ENCODE results near the gene KREMEN1.
A peak's percentile ranks its signal among the peaks of the same experiment; 100 is the strongest.

KREMEN1 gene

DNA sequence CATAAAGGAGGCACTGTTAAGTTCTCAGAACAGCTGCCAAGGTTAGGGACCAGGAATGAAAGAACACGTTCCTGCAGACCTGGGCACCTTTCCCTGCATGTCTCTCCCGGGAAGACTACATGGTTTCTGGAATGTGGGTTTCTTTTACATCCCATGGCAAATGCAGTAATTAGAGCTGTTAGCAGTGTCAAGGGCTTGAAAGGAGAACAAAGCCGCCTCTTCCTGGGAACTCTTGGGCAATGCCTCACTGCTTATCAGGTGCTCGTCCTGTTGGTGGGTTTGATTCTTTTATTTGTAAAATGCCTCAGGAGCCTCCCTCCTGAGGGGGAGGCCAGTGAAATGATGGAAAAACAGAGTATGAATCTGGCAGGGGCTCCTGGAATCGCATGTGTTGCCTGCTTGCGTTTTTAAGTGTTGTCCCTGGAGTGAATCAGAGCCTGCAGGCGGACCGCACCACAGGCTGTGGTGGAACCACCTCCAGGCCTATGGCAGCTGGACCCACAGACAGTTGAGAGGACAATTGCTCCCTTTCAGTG lies 10.5 kb upstream of the KREMEN1 start:
- ATAC-seq: no peak
- H3K4me3 Mint-ChIP-seq: no peak overlapping the region

DNA sequence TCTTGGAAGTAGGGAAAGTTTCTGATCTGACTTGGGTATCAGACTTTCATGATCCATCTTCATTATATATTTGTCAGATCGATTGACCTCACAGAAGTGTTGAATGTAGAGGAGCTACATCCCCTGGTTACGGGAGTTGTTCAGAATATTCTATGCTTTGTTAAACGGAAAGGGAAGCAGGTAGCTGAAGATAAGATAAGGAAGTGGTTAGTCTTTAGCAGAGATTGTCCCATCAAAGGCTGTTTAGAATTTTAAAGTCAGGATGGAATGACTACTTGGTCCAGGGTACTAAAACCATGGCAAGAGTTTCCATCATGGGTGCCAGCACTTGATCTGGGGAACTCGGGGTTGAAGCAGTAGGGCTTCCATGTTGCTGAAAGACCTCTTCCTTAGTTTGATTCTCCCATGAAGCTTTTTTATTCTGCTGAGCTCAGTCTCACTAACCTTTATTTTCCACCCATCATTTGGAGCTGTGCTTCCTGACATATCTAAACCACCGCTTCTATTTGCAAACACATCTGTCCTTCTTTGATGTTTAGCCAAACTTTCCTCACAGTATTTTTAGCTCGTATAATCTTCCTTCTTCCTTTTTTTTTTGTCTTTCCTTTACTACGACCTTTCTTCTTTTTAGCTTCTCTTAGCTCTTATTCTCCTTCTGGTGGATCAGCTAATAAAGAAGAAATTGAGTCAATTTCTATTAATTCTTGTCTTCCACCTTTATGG lies 7.2 kb upstream of the KREMEN1 start:
- no peak overlapping the region for H3K4me3 Mint-ChIP-seq

More for the DNA sequence above, 10.5 kb upstream of the KREMEN1 start:
- no peak for DNase-seq
- H3K9me3 Mint-ChIP-seq: no peaks in the 10 kb centered on the region
- no peak overlapping the region for H3K27ac Mint-ChIP-seq
- H3K27me3 Mint-ChIP-seq: peaks cover 59% of the 10 kb centered on the region
- peaks cover 19% of the 10 kb centered on the region for H3K4me1 Mint-ChIP-seq

DNA sequence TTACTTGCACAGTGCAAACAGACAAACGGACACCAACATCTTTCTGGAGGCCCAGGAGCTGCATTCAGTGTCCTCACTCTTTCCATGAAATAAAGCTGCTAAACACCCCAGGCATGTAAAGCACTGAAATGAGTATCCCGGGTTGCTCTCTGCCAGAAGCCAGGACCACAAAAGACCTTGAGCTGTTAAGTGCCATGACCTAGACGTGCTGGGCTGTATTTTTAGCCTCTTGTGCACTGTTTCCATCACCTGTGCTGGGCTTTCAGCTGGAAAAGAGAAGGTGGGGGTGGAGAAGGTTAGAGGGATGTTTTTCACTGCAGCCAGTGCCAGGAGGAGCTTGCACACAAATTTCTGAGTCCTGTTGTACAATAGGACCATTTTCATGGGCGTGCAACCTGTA lies 3.4 kb upstream of the KREMEN1 start:
- ATAC-seq (no peak), DNase-seq (no peak)
- H3K27me3 Mint-ChIP-seq: peaks cover 73% of the 10 kb centered on the region
- H3K4me1 Mint-ChIP-seq: peaks cover 46% of the 10 kb centered on the region
- H3K9me3 Mint-ChIP-seq: no peaks in the 10 kb centered on the region
- no peak overlapping the region for H3K4me3 Mint-ChIP-seq
- H3K27ac Mint-ChIP-seq: no peak overlapping the region

More for the DNA sequence above, 7.2 kb upstream of the KREMEN1 start:
- DNase-seq: no peak
- Mint-ChIP-seq H3K4me1 (peaks cover 21% of the 10 kb centered on the region), H3K27ac (no peak overlapping the region), H3K27me3 (peaks cover 74% of the 10 kb centered on the region), H3K9me3 (no peaks in the 10 kb centered on the region)
- ATAC-seq: no peak

DNA sequence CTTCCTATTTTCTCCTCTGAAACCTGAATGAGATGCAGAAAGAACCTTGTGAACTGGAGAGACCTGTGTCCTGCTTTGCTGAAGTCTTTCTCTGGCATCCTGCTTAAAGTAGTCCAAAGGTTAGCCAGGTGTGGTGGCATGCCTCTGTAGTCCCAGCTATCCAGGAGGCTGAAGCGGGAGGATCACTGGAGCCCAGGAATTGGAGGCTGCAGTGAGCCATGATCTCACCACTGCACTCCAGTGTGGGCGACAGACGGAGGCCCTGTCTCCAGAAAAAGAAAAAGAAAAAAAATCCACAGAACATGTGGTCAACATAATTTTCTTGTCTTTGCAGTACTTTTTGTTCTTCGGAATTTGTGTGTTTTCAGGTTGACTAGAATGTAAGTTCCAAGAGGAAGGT lies 2.3 kb upstream of the KREMEN1 start:
- no peaks in the 10 kb centered on the region for H3K9me3 Mint-ChIP-seq
- no peak overlapping the region for H3K27ac Mint-ChIP-seq

DNA sequence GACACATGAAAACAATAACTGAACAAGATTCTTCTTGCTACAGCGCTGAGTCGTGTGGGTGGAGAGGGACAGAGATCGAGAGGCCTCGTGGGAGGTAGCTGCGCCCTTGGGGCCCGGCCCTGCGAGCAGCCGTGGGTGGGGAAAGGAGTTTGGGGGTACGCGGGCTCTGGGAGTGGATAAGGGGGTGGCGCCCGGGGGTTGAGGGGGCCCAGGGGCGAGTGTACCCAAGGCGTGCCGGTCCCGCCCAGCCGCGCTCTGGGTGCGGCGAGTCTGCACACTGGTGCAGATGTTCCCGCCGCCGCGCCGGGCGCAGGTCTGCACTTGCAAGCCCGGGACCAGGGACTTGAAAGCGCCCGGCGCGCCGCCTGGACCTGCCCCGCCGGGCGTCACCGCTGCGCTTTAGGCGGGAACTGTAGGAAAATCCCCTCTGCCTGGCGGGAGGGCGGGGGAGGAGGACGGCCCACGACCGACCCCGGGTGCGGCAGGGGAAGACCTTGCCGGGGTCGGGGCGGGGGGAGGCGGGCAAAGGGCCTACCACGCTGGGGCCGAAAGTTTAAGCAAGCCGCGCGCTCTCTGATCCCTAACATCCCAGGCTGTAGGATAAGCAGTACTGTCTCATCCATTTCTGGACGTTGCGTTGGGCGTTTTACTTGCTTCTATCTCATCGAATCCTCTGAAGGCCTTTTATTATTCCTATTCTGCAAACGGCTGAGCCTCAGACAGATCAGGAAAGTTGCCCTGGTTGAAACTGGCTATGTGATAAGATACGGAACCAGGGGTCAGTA lies 1.4 kb upstream of the KREMEN1 start:
- ATAC-seq: peak; percentile 35
- DNase-seq: peak; percentile 42 to 46
- peaks cover 81% of the 10 kb centered on the region for H3K27me3 Mint-ChIP-seq
- H3K4me3 Mint-ChIP-seq: peak overlapping the region; percentile 84 to 85
- no peaks in the 10 kb centered on the region for H3K9me3 Mint-ChIP-seq
- H3K27ac Mint-ChIP-seq: peak overlapping the region in 1 of 2 donors; percentile 94
- H3K4me1 Mint-ChIP-seq: peaks cover 39% of the 10 kb centered on the region

More for the DNA sequence above, 2.3 kb upstream of the KREMEN1 start:
- Mint-ChIP-seq H3K4me1 (peaks cover 46% of the 10 kb centered on the region), H3K27me3 (peaks cover 83% of the 10 kb centered on the region), H3K4me3 (peak overlapping the region; percentile 77 to 85)
- DNase-seq: no peak
- ATAC-seq: no peak

DNA sequence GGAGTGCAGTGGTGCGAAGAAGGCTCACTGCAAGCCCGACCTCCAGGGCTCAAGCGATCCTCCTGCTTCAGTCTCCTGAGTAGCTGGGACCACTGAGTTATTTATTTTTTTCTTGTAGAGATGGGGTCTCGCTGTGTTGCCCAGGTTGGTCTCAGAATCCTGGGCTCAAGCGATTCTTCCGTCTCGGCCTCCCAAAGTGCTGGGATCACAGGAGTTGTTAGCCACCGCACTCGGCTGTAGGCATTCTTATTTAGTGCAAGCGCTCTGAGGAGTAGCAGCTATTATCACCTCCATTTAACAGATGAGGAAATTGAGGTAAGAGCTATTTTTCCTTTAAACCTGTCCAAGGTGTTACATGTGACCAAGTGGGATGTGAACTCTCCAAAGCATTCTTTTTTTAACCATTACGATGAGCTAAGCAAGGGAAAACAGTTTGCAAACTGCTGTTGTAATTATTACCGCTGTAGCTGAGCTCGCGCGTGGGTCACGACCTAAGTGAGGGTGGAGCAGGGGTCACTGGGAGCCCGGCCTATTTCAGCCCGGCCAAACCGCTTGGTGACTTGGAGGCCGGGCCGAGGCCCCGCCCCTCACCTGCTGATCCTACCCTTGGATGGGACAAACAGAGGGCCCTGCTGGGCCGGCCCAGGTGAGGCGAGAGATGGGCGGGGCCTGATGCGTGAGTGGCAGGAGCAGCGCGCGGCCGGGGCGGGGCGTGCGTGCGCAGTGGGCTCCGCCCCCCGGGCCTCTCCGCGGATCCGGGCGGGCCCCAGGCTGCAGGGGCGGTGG lies 449 bp upstream of the KREMEN1 start:
- H3K27ac Mint-ChIP-seq: no peak overlapping the region
- ATAC-seq: peak; percentile 95
- peak overlapping the region; percentile 79 to 84 for H3K4me3 Mint-ChIP-seq
- H3K9me3 Mint-ChIP-seq: no peaks in the 10 kb centered on the region
- DNase-seq: peak; percentile 86 to 88
- peaks cover 78% of the 10 kb centered on the region for H3K27me3 Mint-ChIP-seq
- peaks cover 34% of the 10 kb centered on the region for H3K4me1 Mint-ChIP-seq

DNA sequence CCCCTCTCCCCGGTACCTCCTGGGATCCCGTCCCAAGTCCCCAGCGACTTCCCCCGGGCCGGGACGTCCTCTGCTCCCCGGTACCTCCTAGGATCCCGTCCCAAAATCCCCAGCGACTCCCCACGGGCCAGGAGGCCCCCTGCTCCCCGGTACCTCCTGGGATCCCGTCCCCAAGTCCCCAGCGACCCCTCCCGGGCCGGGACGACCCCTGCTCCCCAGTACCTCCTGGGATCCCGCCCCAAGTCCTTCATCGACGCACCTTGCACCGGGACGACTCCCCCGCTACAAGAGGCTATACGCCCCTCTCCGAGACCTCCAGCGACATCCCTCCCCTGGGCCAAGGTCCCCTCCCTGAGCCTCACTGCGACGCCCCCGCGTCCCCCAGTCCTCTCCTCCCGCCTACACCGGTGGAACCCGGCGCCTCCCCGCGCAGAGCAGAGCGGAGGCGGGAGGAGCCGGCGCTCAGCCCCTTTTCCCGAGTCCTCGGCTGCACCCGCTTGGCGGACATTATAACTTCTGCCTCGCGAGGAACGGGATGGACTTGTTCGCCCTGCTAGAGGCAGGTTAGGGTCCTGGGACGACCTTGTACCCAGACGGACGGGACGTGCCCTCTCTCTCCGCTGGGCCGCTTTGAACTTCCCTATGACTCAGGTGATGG lies 912 bp downstream of the KREMEN1 start:
- ATAC-seq (no peak), DNase-seq (peak; percentile 14 to 16)
- peaks cover 88% of the 10 kb centered on the region for H3K27me3 Mint-ChIP-seq
- no peak overlapping the region for H3K27ac Mint-ChIP-seq
- peak overlapping the region; percentile 71 to 75 for H3K4me3 Mint-ChIP-seq
- H3K9me3 Mint-ChIP-seq: no peaks in the 10 kb centered on the region
- peaks cover 34% of the 10 kb centered on the region for H3K4me1 Mint-ChIP-seq

DNA sequence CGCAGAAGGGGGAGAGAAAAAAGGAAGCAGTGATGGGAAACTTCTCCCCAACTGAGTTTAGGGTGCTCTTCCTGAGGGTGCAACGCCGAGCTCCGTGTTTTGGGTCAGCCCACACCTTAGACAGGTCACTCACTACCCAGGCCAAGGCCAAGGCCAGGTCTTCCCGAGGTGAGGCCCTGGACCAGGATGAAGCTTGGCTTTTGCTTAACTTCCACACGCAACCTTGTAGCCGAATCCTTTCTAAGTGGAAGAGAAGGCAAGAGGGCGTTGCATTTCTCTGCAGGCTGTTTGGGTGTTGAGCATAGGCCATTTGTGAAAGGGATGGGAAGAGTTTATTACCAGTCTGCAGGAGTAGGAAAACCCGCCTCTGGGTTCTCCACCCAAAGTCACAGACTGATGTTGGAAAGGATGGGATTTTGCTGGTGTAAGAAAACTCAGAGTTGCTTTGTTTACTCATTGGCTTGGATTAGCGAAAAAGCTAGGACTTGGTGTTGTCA lies 1.5 kb downstream of the KREMEN1 start:
- Mint-ChIP-seq H3K27me3 (peaks cover 88% of the 10 kb centered on the region), H3K4me1 (peaks cover 34% of the 10 kb centered on the region), H3K9me3 (no peaks in the 10 kb centered on the region), H3K27ac (no peak overlapping the region), H3K4me3 (peak overlapping the region; percentile 71 to 75)
- DNase-seq: no peak
- ATAC-seq: no peak

DNA sequence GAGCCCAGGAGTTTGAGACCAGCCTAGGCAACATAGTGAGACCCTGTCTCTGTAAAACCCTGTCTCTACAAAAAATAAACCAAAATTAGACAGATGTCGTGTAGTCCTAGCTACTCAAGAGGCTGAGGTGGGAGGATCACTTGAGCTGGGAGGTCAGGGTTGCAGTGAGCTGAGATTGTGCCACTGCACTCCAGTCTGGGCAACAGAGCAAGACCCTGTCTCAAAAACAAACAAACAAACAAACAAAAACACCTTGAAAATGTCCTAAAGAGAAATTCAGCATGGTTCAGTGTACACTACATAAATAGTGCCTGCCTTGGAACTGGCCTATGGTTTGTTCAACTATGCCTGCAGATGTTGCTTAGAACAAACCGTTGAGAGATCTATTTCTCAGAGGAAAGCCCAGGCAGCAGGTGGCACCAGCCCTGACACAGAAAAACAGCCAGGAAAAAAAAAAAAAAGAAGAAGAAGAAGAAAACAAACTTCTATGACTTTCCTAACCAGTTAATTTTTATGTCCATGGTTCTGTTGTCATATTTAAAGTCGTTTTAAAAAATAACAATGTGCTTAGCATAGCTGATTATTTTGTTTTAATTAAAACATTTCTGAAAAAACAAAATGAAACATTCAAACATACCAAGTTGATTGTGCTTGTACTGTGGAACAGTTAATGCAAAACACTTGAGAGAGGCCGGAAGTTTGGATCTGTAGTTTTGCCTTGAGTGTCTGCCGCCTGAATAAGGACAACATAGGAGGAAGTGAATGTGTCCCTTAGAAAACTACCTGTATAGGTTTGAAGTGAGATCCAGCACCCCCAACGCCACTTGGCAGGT lies 5.4 kb downstream of the KREMEN1 start:
- Mint-ChIP-seq H3K4me3 (no peak overlapping the region), H3K9me3 (no peaks in the 10 kb centered on the region), H3K27ac (no peak overlapping the region), H3K27me3 (peaks cover 64% of the 10 kb centered on the region), H3K4me1 (peaks cover 10% of the 10 kb centered on the region)
- ATAC-seq (no peak), DNase-seq (no peak)

DNA sequence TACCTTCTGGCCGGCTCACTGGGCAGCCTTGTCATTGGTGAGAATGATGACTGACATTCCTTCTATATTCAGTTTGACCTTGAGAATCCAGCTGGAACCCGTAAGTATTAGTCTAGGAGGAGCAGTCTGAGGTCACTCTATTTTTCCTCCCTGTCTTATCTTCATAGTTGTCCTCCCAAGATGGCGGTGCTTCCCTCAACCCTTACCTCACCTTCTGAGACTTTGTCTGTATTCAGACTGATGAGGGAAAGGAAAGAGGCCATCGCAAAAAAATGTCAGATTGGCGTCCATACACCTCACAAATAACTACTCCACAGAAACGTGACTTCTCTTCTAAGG lies 6.0 kb downstream of the KREMEN1 start:
- ATAC-seq (no peak), DNase-seq (no peak)
- peaks cover 6% of the 10 kb centered on the region for H3K4me1 Mint-ChIP-seq
- H3K27ac Mint-ChIP-seq: no peak overlapping the region
- no peaks in the 10 kb centered on the region for H3K9me3 Mint-ChIP-seq
- H3K4me3 Mint-ChIP-seq: no peak overlapping the region
- peaks cover 59% of the 10 kb centered on the region for H3K27me3 Mint-ChIP-seq

DNA sequence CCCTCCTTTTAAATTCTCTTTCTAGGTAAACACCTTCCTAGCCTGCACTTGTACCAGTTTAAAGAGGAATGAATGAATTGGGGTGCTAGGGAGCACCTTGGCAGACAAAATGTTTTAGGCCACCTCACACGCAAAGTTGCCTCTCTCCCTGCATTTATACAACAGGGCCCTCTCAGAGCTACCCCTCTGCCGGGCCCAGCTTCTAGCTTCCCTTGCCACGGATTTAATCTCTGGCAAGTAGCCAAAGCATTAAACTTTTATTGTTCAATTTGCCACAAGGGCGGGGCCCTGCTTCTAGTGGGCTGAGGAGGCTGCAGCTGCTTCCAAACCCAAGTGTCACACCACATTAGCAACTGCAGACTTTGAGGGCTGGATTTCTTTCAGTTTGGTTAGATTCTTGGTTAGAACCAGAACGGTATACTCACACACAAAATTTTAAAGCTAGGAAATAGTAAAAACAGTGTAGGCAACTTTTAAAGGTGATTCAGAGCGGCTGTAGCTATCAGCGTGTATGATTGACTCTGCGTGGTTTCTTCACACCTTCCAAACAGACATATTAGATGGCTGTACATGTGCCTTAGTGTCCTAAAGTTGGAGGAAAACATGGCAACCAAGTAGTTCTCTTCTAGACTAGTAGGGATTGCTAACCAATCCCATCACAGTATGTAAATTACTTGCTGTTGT lies 6.5 kb downstream of the KREMEN1 start:
- Mint-ChIP-seq H3K27ac (no peak overlapping the region), H3K9me3 (no peaks in the 10 kb centered on the region), H3K4me3 (no peak overlapping the region), H3K27me3 (peaks cover 53% of the 10 kb centered on the region), H3K4me1 (peaks cover under 1% of the 10 kb centered on the region)
- ATAC-seq (no peak), DNase-seq (no peak)

DNA sequence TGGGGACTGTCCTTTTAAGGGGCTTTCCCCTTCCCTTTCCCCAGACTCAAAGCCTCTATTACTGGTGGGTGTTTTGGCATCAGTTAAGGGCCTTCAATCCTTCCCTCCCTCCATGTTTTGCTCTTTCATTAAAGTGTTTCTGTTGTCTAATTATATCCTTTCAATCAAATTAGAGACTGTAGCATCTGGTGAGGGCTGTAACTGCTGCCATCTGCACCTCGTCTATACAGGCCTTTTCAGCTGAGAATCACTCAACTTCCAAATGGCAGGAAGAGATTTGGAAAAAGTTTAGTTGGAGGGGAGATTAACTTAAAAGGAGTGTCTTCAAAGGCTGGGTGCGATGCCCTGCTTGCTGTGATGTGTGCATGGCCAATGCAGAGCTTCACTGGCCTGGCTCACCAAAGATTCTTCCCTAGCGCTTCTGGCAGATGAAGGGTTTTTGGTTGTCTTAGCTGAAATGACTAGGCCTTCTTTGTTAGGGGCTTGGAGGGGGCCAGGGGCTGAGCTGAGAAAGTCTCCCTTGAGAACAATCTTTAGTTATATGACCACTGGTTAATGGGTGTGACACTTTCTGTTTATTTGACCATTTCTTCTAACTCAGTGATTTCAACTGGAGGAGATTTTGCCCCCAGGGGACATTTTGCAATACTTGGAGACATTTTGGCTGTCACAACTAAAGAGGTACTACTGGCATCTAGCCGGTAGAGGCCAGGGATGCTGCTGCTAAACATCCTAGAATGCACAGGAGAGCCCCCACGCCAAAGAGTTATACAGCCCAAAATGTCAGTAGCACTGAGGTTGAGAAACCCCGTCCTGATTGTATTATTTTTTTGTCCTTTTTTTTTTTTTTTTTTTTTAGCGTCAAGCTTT lies 7.5 kb downstream of the KREMEN1 start:
- DNase-seq (no peak), ATAC-seq (no peak)
- Mint-ChIP-seq H3K27ac (no peak overlapping the region), H3K4me1 (no peaks in the 10 kb centered on the region), H3K4me3 (no peak overlapping the region), H3K27me3 (peaks cover 43% of the 10 kb centered on the region), H3K9me3 (no peaks in the 10 kb centered on the region)

Measured in stimulated activated naive CD8-positive, alpha-beta T cell treated with anti-CD3 and anti-CD28 coated beads, Interleukin-15, amount 100 ng/mL, for 72 hours (primary cell).